Neural crest cell (in vitro differentiated cells): ENCODE data around the gene MBOAT2. TPM values are rescaled to one million over a fixed set of nuclear protein-coding genes. Genes with fewer than 3 reads are reported as not detected.
A peak's percentile ranks its signal among the peaks of the same experiment; 100 is the strongest.

Source experiments
- DNase-seq: peaks from one replicate; pipeline ENCODE4 v3.0.0; 2021; ENCODE audit warnings: low read depth, mixed read lengths, low spot score
- H3K27ac Mint-ChIP-seq: one replicate; pipeline ENCODE4 v1.8.0; 2021; ENCODE audit warnings: mild to moderate bottlenecking, mixed read lengths; ENCODE audit not compliant: unreplicated experiment
- H3K27me3 Mint-ChIP-seq: 2 replicates; pipeline ENCODE4 v1.8.0; 2021; ENCODE audit warnings: low read depth, mild to moderate bottlenecking, mixed read lengths
- H3K36me3 Mint-ChIP-seq: 2 replicates; pipeline ENCODE4 v1.8.0; 2021; ENCODE audit warnings: low read depth, mild to moderate bottlenecking, mixed read lengths
- H3K4me1 Mint-ChIP-seq: 2 replicates; pipeline ENCODE4 v1.8.0; 2021; ENCODE audit warnings: mixed read lengths
- H3K4me3 Mint-ChIP-seq: one replicate; pipeline ENCODE4 v1.8.0; 2021; ENCODE audit warnings: mild to moderate bottlenecking, mixed read lengths
- H3K9me3 Mint-ChIP-seq: 2 replicates; pipeline ENCODE4 v1.8.0; 2021; ENCODE audit warnings: mixed read lengths
- total RNA-seq: library from RNA; stranded (reverse); gene quantifications from 2 replicates; pipeline ENCODE4 v1.2.1, GENCODE V29; 2021
- TF ChIP-seq, protein P1 (sequence below): fragments of 200-600 bp; sonication (generic); conservative IDR thresholded peaks from 2 replicates; pipeline ENCODE4 v1.5.0; 2021; ENCODE audit warnings: antibody characterized with exemption, mild to moderate bottlenecking

MBOAT2 gene
- total RNA-seq, 1 donor from 2014 or later: 53.1 TPM

DNA sequence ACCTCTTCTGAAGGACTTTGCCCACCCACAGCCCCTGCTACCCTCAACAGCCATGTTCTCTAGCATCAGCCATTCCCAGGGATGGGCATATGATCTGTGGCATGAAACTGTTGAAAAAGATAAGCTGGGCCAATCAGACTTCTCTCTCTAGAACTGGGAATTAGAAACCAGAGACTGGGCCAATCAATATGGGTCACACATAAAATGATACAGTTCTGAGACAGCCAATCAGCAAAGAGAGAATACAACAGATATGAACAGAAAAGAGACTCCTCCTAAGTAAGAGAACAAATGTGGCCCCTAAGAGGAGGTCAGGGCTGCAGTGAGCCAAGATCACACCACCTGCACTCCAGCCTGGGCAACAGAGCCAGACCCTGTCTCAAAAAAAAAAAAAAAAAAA lies 168.2 kb downstream of the MBOAT2 start:
- H3K36me3 Mint-ChIP-seq: peaks cover 2% of the 10 kb centered on the region
- peaks cover 42% of the 10 kb centered on the region for H3K4me1 Mint-ChIP-seq
- TF ChIP-seq, protein P1, sequence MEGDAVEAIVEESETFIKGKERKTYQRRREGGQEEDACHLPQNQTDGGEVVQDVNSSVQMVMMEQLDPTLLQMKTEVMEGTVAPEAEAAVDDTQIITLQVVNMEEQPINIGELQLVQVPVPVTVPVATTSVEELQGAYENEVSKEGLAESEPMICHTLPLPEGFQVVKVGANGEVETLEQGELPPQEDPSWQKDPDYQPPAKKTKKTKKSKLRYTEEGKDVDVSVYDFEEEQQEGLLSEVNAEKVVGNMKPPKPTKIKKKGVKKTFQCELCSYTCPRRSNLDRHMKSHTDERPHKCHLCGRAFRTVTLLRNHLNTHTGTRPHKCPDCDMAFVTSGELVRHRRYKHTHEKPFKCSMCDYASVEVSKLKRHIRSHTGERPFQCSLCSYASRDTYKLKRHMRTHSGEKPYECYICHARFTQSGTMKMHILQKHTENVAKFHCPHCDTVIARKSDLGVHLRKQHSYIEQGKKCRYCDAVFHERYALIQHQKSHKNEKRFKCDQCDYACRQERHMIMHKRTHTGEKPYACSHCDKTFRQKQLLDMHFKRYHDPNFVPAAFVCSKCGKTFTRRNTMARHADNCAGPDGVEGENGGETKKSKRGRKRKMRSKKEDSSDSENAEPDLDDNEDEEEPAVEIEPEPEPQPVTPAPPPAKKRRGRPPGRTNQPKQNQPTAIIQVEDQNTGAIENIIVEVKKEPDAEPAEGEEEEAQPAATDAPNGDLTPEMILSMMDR: no peak
- no peaks in the 10 kb centered on the region for H3K27me3 Mint-ChIP-seq
- H3K9me3 Mint-ChIP-seq: no peaks in the 10 kb centered on the region
- no peak overlapping the region for H3K27ac Mint-ChIP-seq
- no peak for DNase-seq
- H3K4me3 Mint-ChIP-seq: peak overlapping the region; percentile 94

DNA sequence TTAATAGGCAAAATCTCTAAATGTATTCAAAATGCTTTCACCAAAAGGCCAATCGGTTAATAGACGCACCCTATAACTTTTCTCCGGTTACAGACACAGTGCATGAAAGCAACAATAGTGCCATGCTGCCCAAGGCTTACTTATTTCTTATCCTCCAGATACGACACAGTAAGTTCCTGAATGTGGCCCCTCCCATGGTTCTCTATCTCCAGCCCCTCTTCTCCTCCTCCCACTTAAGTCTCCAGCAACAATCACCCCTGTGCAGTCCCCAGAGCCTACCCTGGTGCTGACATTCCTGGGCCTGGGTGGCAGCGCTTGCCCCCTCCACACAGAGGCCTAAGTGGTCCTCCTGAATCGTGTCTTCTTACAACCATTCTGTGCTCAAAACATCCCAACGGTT lies 169.6 kb downstream of the MBOAT2 start:
- Mint-ChIP-seq H3K4me3 (peak overlapping the region; percentile 39), H3K4me1 (peaks cover 42% of the 10 kb centered on the region), H3K9me3 (no peaks in the 10 kb centered on the region), H3K27ac (no peak overlapping the region), H3K27me3 (no peaks in the 10 kb centered on the region), H3K36me3 (peaks cover 2% of the 10 kb centered on the region)
- DNase-seq: no peak
- TF ChIP-seq, protein P1: no peak

DNA sequence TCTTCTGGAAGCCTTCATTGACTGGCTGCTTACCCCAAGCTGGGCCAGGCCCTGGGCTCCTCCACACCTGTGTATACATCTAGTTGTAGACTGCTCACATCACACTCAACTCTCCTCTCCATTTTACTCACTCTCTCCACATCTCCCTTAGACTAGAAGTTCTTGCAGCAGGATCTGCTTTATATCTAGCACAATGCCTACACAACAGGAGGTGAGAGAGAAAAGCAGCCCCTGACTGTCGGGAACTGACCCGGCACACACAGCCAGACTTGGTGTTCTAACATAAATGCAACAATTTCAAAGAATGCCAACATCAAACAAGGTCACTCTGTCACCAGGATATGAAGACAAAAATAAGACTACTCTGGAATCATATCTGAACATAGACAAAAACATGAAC lies 172.0 kb downstream of the MBOAT2 start:
- DNase-seq: no peak
- Mint-ChIP-seq H3K9me3 (no peaks in the 10 kb centered on the region), H3K27ac (peak overlapping the region; percentile 4), H3K4me1 (peaks cover 43% of the 10 kb centered on the region), H3K36me3 (peaks cover 4% of the 10 kb centered on the region), H3K4me3 (no peak overlapping the region), H3K27me3 (no peaks in the 10 kb centered on the region)
- TF ChIP-seq, protein P1: no peak

DNA sequence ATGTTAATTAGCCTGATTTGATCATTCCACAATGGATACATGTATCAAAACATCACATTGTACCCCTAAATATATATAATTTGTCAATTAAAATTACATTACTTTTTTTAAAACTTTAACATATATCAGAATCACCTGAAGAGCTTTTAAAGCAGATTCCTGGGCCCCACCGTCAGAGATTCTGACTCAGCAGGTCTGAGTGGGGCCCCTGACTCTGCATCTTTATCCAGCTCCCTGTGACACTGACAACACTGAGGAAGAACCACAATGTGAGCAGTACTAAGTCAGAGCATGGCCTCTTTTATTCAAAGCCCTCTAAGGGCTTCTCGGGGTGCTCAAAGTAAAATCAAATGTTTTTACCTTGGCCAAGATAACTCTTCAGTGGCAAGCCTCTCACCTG lies 175.8 kb downstream of the MBOAT2 start:
- Mint-ChIP-seq H3K36me3 (peaks cover 7% of the 10 kb centered on the region), H3K27ac (no peak overlapping the region), H3K4me1 (peaks cover 17% of the 10 kb centered on the region), H3K4me3 (no peak overlapping the region), H3K9me3 (no peaks in the 10 kb centered on the region), H3K27me3 (no peaks in the 10 kb centered on the region)
- DNase-seq: no peak
- TF ChIP-seq, protein P1: no peak

DNA sequence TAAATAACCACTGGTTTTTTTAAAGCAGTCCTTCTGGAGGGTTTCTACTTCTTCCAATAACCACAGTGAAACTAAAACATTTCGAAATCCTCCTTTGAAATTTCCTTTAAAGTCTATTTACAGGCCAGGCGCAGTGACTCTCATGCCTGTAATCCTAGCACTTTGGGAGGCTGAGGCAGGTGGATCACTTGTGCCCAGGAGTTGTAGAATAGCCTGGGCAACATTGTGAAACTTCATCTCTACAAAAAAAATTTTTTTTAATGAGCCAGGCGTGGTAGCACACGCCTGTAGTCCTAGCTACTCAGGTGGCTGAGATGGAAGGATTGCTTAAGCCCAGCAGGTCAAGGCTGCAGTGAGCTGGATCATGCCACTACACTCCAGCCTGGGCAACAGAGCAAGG lies 181.3 kb downstream of the MBOAT2 start:
- H3K27ac Mint-ChIP-seq: no peak overlapping the region
- H3K27me3 Mint-ChIP-seq: no peaks in the 10 kb centered on the region

More for the DNA sequence above, 181.3 kb downstream of the MBOAT2 start:
- no peak for DNase-seq
- H3K4me1 Mint-ChIP-seq: no peaks in the 10 kb centered on the region
- H3K36me3 Mint-ChIP-seq: peaks cover 8% of the 10 kb centered on the region
- TF ChIP-seq, protein P1: no peak
- no peak overlapping the region for H3K4me3 Mint-ChIP-seq
- no peaks in the 10 kb centered on the region for H3K9me3 Mint-ChIP-seq
